Osteocyte (in vitro differentiated cells): ENCODE measurements around the gene FADS1. TPM values are rescaled to one million over a fixed set of nuclear protein-coding genes. Genes with fewer than 3 reads are reported as not detected.

ENCODE experiments used
- DNase-seq: peaks from one replicate; pipeline ENCODE4 v3.0.0; 2021; ENCODE audit warnings: mixed read lengths; ENCODE audit not compliant: unreplicated experiment; ENCODE audit errors: extremely low spot score
- H3K27ac Mint-ChIP-seq: one replicate; pipeline ENCODE4 v1.8.0; 2021; ENCODE audit warnings: mild to moderate bottlenecking, mixed read lengths; ENCODE audit not compliant: unreplicated experiment
- H3K27me3 Mint-ChIP-seq: one replicate; pipeline ENCODE4 v1.8.0; 2021; ENCODE audit warnings: mixed read lengths; ENCODE audit not compliant: unreplicated experiment
- H3K36me3 Mint-ChIP-seq: one replicate; pipeline ENCODE4 v1.8.0; 2021; ENCODE audit warnings: mixed read lengths; ENCODE audit not compliant: unreplicated experiment
- H3K4me1 Mint-ChIP-seq: one replicate; pipeline ENCODE4 v1.8.0; 2021; ENCODE audit warnings: mixed read lengths; ENCODE audit not compliant: unreplicated experiment
- H3K4me3 Mint-ChIP-seq: one replicate; pipeline ENCODE4 v1.8.0; 2021; ENCODE audit warnings: mild to moderate bottlenecking, moderate library complexity, mixed read lengths; ENCODE audit not compliant: unreplicated experiment
- H3K9me3 Mint-ChIP-seq: one replicate; pipeline ENCODE4 v1.8.0; 2021; ENCODE audit warnings: mixed read lengths; ENCODE audit not compliant: unreplicated experiment
- total RNA-seq: library from RNA; stranded (reverse); gene quantifications from 2 replicates; pipeline ENCODE4 v1.2.1, GENCODE V29; 2021
- TF ChIP-seq, protein P1 (sequence below): fragments of 200-600 bp; sonication (generic); IDR thresholded peaks from 2 replicates; pipeline ENCODE4 v1.5.0; 2021; ENCODE audit warnings: antibody characterized with exemption, mild to moderate bottlenecking, moderate library complexity

Gene FADS1
- total RNA-seq, 1 donor from 2014 or later, result 76.0 TPM

DNA sequence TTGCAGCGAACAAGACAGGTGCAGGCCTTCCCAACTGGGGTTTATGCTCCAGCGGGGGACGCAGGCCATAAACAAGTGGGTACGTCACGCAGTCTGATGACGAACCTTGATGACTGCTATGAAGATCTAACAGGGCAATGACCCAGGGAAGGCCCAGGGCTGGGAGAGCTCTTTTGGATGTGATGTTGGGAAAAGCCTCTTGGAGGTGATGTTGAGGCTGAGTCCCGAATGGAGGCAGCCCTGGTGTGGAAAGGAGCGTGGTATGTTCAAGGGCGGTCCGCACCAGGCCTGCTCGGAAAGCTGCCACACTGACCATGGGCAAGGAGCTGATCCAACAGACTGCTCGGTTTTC is 17.1 kb upstream of the FADS1 start:
- H3K4me3 Mint-ChIP-seq, result no peak overlapping the region
- H3K27me3 Mint-ChIP-seq, result no peaks in the 10 kb centered on the region
- no peak for DNase-seq
- peaks cover 67% of the 10 kb centered on the region for H3K4me1 Mint-ChIP-seq
- H3K27ac Mint-ChIP-seq, result peak overlapping the region; percentile 97
- TF ChIP-seq, protein P1, sequence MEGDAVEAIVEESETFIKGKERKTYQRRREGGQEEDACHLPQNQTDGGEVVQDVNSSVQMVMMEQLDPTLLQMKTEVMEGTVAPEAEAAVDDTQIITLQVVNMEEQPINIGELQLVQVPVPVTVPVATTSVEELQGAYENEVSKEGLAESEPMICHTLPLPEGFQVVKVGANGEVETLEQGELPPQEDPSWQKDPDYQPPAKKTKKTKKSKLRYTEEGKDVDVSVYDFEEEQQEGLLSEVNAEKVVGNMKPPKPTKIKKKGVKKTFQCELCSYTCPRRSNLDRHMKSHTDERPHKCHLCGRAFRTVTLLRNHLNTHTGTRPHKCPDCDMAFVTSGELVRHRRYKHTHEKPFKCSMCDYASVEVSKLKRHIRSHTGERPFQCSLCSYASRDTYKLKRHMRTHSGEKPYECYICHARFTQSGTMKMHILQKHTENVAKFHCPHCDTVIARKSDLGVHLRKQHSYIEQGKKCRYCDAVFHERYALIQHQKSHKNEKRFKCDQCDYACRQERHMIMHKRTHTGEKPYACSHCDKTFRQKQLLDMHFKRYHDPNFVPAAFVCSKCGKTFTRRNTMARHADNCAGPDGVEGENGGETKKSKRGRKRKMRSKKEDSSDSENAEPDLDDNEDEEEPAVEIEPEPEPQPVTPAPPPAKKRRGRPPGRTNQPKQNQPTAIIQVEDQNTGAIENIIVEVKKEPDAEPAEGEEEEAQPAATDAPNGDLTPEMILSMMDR, result no peak
- H3K9me3 Mint-ChIP-seq, result no peaks in the 10 kb centered on the region
- H3K36me3 Mint-ChIP-seq, result peaks cover 3% of the 10 kb centered on the region

DNA sequence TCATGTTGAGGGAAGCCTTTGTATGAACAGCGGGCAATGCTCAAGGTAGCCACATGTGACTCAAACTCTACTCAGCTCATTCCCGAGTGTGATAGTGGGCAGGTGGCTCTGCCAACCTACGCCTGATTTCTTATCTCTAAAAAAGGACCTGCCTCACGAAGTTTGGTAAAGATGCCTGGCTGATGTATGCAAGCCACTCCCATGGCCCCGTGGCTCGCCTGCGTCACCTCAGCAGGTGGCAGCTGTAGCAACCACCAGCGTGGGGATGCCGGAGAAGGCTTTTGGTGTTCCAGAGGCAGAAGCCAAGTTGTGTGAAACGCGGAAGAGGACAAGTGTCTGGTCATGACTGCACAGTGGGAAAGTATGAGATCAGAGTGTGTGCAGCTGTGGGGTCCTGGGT is 16.7 kb upstream of the FADS1 start:
- Mint-ChIP-seq H3K9me3 (no peaks in the 10 kb centered on the region), H3K4me3 (no peak overlapping the region), H3K4me1 (peaks cover 67% of the 10 kb centered on the region), H3K36me3 (no peaks in the 10 kb centered on the region), H3K27ac (peak overlapping the region; percentile 97), H3K27me3 (no peaks in the 10 kb centered on the region)
- DNase-seq, result no peak
- TF ChIP-seq, protein P1, result no peak

DNA sequence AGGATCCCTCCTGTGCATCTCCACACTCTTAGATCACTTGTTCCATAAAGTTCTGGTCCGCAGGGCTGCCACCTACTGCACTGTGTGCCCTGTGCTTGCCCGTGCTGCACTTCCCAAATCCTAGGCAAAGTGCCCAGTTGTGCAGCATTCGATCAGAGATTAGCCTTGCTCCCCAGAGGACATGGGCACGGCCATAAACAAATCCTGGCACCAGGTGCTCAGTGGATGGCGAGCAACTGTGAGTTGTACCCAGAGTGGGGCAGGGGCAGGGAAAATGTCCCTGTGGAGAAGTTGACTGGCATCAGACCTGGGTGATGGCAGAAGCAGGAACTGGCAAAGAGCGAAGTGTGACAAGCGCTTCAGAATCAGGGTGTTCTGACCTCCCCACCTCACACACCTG is 16.0 kb upstream of the FADS1 start:
- no peaks in the 10 kb centered on the region for H3K9me3 Mint-ChIP-seq

DNA sequence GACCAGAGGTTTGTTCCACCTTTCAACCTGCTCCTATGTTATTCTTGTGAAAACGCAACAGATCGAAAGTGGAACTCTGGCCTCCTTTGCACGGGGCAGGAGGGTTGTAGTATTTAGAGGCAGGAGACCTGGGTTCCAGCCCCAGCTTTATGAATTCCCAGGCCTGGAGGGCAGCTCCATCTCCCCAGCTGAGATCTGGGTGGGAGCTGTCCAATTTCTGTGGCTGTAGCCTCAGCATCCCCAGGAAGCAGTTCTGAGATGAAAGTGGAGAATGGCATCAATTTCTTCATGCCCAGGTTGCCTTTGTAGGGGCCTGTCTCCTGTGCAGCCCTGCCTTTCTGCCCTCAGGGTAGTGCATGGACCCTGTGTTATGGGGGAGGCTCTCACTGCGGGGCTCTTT is 15.4 kb upstream of the FADS1 start:
- TF ChIP-seq, protein P1, result no peak
- H3K9me3 Mint-ChIP-seq, result no peaks in the 10 kb centered on the region
- DNase-seq, result no peak
- H3K4me3 Mint-ChIP-seq, result no peak overlapping the region
- H3K27ac Mint-ChIP-seq, result peak overlapping the region; percentile 63
- H3K27me3 Mint-ChIP-seq, result no peaks in the 10 kb centered on the region
- peaks cover 68% of the 10 kb centered on the region for H3K4me1 Mint-ChIP-seq
- H3K36me3 Mint-ChIP-seq, result no peaks in the 10 kb centered on the region

More for the DNA sequence above, 16.0 kb upstream of the FADS1 start:
- H3K27ac Mint-ChIP-seq, result peak overlapping the region; percentile 63
- TF ChIP-seq, protein P1, result no peak
- no peak overlapping the region for H3K4me3 Mint-ChIP-seq
- DNase-seq, result no peak
- H3K4me1 Mint-ChIP-seq, result peaks cover 67% of the 10 kb centered on the region
- no peaks in the 10 kb centered on the region for H3K36me3 Mint-ChIP-seq
- no peaks in the 10 kb centered on the region for H3K27me3 Mint-ChIP-seq

DNA sequence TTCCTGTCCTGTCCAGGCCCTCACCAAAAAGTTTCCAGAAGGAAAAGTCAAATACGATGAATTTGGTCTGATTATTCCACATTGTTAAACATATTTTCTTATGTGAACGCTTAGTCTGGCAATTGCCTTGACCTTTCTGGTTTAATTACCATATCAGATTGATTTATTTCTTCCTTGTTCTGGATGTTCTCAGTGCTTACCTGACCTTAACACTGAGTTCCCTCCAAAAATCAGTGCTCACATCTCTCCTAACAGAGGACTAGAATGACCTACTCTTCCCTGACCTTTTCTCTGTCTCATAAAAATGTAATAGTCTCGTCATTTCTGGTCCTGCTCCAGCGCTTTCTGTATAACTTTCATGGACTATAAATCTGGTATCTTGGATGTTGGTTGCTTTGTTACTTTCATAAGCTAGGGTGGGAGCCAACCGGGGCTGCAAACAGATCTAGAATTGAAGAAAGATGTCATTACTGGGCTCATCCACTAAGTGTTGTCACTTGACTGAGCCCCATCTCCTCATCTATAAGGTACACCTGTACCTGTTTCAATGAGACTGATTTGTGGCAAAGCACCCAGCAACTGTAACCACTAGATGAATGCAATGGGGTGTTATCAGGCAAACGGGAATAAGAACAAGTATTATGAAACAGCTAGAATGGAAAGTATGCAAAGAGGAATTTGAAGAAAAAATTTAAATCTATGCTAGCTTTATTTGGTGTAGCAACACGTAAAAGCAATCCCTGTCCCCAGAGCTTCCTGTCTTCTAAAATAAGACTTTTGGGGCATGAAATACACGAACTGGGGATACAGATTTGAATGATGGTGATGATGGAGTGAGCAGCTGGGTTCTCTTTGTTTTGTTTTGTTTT is 13.7 kb upstream of the FADS1 start:
- H3K9me3 Mint-ChIP-seq, result no peaks in the 10 kb centered on the region
- TF ChIP-seq, protein P1, result no peak
- H3K27ac Mint-ChIP-seq, result peak overlapping the region; percentile 95
- H3K4me3 Mint-ChIP-seq, result peak overlapping the region; percentile 91
- peaks cover 67% of the 10 kb centered on the region for H3K4me1 Mint-ChIP-seq
- H3K27me3 Mint-ChIP-seq, result no peaks in the 10 kb centered on the region
- DNase-seq, result no peak
- H3K36me3 Mint-ChIP-seq, result peaks cover 1% of the 10 kb centered on the region
